GM18870 (cell line): ENCODE measurements around the gene LCLAT1.

Source experiments
- ATAC-seq: cut with Tn5 transposase; IDR thresholded peaks from one replicate; pipeline ENCODE4 v1.9.1; 2021; ENCODE audit warnings: moderate library complexity; ENCODE audit not compliant: unreplicated experiment

The LCLAT1 gene

DNA sequence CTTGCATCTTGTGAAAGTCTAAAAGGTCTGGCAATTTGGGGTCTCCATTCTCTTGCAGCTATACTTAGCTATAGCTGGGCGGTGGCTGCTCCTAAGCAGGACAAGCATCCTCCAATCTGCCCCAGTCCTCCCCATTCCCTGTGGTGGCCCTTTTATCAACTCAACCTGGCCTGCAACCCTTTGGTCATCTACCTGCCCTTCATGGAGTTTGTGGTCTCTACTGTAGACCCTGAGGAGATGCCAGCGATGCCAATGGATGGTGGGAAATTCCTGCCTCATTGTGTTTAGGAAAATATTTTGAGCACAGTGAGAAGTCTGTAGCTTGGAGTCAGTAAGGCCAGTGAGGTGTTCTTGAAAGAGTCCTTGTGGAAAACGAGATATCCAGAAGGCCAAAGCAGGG is 216.8 kb downstream of the LCLAT1 start:
- ATAC-seq = no peak

DNA sequence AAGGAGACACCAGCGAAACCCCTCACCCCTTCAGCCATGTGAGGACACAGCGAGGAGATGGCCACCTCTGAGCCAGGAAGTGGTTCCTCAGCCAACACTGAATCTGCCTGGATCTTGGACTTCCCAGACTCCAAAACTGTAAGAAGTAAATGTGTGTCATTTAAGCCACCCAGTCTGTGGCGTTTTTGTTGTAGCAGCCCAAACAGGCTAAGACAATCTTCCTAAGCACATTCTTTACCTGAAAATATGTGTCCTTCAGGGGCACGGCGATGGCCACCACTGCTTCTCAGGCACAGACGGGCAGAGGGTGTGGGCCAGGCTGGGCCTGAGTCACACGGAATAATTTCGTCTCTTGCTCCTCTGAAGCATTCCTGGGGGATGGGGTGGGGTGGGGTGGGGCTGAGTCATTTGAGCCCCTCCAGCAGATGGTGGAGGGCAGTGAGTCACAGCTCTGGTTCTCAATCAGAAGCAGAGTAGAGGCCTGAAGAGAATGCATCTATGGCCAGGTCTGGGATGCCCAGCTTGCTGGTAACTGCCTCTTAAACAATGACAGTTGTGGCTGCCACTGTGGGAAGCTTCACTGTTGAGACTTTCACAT is 217.8 kb downstream of the LCLAT1 start:
- no peak for ATAC-seq

DNA sequence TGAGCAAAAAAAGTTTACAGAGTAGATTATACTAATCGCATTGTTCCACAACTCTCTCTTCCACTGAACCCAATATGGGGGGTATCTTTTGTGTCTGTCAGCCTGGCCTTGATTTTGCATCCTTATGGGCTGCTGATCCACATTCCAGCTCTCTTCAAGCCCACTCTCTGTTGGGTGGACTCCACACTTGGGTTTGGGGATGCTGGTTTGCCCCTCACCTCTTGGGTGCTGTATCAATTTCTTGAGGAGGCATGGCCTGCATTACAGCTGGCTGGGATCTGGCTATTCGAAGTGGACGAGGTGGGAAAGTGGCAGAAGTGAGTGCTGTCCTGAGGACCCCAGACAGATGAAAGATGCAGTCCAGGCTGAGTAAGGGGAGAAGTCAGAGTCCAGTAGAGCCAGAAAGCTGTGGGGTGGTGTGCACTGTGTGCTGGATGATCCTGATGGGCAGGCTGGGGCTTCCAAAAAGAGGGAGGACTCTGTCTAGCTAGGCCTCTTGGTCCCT is 218.8 kb downstream of the LCLAT1 start:
- no peak for ATAC-seq

DNA sequence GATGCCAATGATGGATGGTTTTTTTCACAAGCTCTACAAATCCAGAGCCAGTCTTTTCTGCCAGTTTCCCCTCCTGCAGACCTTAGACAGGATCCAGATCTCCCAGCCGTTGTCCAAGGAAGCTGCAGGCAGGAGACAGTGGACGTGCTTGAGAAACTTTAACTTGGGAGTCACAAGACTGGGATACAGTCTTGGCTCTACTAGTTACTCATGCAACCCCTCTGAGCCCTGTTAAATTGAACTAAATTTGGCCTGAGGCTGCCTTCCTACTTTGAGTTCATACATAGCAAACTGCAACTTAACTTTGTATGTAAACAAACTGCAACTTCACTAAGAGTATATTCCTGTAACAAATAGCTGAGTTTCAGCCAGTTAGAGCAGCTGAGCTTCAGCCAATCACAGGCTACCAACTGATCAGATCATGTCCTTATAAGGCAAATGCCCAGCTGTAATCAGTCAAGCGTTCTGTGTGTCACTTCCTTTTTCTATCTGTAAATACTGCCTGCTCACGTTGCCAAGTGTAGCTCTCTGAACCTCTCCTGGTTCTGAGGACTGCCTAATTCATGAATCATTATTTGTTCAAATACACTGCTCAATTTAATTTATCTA is 219.3 kb downstream of the LCLAT1 start:
- no peak for ATAC-seq

- ATAC-seq = no peak
These were observed 223.4 kb downstream of the LCLAT1 start for GRCh38 chr2:30670453-30670852.

GRCh38 chr2:30673127-30673526 is 226.1 kb downstream of the LCLAT1 start:
- no peak for ATAC-seq

GRCh38 chr2:30675758-30676157 is 228.7 kb downstream of the LCLAT1 start:
- ATAC-seq = no peak

- no peak for ATAC-seq
These were observed 230.2 kb downstream of the LCLAT1 start for GRCh38 chr2:30677231-30677630.

DNA sequence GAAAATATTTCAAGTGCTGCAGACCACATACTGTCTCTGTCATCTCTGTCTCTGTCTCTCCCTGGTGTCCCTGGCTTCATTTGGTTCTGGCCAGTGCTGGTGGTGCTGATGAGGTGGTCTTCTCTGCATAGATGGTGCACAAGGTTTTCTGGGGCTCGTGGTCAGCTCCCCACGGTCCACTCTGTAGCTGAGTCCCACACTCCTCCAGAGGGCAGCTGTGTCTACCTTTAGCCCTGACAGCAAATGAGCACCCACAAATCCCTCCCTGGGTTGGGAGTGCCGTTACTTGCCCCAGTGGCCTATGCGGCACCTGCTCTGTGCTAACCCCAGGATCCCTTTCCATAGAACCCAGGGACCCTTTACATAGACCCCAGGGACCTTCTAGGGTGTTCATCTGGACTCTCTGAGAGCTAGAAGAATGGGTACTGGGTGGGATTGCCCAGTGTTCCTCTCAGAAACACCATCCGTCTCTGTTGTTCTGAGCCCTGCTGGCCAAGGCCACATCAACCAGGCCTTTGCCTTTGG is 230.9 kb downstream of the LCLAT1 start:
- no peak for ATAC-seq

DNA sequence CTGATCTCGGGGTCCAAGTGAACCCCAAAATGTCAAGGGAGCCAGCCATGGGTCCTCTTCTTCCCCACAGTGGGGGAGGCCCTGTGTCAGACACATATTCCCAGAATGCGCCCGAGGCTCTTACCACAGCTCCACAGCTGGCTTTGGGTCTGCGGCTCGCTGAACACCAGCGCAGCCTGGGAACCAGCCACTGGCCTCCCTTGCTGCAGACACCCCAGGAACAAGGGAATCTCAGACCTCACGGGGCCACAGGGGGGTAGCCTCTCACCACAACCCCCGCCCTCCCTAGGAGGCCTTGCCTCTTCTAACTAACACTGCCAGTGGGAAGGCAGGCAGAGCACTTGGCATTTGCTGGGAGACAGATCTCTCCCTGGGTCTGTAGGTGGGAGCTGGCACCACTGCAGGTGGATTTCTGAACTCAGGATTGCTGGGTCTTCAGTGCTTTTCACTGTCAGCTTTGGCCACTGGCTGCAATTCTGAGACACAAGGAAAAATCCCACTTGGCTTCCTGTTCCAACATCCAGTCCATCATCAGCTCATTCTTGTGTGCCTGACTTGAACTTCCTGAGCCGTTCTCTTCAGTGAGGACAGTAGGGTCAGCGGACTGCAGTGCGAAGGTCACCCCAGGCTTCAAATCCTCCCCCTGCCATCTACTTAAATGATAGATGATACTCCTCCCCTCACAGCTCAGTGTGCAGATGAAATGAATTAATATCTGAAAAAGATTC is 231.5 kb downstream of the LCLAT1 start:
- no peak for ATAC-seq

DNA sequence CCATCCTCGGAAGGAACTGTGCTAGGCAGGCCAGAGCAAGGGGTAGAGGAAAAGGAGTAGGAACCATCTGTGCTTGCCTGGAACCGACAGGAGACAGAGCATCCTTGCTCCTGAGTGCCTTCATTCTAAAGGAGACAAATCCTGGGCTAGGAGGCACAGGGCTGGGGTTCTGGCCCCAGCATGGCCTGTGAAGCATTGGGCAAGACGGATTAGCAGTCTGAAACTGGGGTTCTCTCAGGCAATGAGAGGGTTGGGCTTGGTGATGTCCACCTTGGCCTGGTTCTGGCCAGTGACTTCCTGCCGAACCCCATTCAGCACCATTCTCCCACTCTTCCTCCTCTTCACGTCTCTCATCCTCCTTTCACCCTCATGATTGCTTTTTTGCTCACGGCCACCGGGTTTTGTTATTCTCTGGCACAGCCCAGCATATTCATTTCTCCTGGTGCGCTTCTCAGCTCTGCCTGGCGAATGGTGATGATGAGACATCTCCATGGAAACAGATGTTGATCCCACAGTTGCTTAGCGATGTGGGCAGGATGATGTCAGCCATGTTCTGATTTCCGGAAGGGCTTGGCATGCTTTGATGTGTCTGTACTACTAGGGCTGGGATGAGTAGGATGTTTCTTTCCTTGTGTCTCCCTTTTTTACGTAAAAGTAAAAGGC is 232.5 kb downstream of the LCLAT1 start:
- ATAC-seq = no peak

- ATAC-seq = no peak
These were observed 233.1 kb downstream of the LCLAT1 start for GRCh38 chr2:30680121-30680520.

DNA sequence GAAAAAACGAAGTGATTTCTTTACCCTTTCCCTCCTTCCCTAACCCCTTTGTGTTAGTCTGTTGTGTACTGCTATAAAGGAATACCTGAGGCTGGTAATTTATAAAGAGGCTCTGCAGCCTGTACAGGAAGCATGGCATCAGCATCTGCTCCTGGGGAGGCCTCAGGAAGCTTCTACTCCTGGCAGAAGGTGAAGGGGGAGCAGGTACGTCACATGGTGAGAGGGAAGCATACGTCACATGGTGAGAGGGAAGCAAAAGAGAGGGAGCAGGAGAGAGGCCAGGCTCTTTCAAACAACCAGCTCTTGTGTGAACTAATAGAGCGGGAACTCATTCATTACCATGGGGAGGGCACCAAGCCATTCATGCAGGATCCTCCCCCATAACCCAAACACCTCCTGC is 234.0 kb downstream of the LCLAT1 start:
- no peak for ATAC-seq

DNA sequence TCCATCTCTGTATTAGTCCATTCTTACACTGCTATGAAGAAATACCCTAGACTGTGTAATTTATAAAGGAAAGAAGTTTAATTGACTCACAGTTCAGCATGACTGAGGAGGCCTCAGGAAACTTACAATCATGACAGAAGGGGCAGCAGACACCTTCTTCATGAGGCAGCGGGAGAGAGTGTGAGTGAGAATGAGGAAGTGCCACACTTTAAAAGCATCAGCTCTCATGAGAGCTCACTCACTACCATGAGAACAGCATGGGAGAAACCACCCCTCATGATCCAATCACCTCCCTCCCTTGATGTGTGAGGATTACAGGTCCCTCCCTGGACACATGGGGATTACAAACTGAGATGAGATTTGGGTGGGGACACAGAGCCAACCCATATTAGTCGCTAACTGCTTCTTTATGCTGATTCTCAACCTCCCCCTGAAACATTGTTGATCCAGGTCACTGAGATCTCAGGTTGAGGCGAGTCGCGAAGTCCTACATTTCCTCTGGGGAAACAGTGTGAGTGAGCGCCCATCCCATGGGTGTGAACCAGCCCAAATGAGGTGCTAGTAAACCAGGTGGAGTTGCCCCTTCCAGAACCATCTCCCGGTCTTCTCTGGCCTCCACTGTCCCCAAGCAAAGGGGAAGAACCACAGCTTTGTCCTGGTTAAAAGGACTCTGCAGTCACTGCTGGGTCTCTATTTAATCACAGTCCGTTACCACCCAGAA is 236.3 kb downstream of the LCLAT1 start:
- ATAC-seq = no peak

DNA sequence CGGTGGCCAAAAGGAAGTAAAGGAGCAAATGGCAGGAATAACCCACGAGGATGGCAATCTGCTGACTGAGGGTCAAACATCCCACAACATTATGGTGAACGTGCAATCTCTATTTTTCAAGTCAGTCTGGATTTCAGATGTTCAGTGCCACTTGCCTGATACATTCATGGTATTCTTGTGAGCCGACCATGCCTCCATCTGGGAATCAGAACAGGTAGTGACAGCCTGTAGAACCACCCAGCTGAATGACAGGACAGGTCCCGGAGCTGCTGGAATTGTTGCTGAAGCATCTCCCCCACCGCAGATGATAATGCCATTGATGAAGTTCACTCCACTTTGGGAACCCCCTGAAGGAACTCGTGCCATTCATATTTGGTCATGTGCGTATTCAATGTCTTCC is 237.0 kb downstream of the LCLAT1 start:
- no peak for ATAC-seq

- no peak for ATAC-seq
These were observed 237.5 kb downstream of the LCLAT1 start for GRCh38 chr2:30684516-30684915.

- no peak for ATAC-seq
These were observed 237.9 kb downstream of the LCLAT1 start for GRCh38 chr2:30684996-30685395.

DNA sequence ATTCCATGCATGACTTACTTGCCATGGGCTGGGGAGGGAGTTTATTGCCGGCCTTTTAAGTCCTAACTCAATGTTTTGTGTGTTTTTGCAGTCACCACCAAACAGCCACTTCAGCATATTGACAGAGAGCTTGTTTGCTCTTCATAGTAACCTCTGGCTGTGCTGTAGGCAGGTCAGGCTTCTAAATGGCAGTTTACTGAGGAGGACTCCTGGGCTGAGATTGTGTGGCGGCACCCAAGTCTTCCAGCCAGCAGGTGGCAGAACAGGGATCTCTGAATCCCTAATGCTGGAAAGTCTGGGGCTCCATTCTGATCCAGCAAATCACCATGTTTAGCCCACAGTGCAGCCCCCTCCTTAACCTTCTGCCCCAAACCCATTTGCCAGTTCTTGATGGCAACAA is 239.0 kb downstream of the LCLAT1 start:
- ATAC-seq = no peak

- no peak for ATAC-seq
These were observed 239.6 kb downstream of the LCLAT1 start for GRCh38 chr2:30686669-30687068.

DNA sequence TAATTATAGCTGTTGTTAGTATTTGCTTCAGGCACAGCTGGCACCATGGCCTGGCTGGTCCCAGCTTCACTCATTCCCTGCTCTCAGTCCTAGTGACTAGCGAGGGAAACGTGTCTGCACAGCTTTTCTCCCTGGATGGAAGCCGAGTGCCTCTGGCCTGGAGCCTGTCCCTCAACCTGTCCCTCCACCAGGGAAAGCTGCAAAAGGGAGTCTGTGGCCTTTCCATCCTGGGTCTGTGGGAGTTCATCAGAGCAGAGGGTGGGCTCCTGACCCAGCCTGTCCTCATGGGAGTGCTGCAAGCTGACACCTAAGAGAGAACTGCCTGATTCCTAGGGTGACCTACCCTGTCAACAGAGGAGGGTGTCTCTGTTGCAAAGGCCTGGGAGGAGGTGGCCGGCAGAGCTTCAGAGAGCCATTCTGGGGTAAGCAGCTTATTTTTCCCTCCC is 241.9 kb downstream of the LCLAT1 start:
- no peak for ATAC-seq
